ENCODE measurements around the gene DNAH7. TPM values are rescaled to one million over a fixed set of nuclear protein-coding genes. Genes with fewer than 3 reads are reported as not detected.

DNAH7 gene
- total and polyA plus RNA-seq, 2 donors from 2014 or later, result 3.8 to 15.7 TPM

DNA sequence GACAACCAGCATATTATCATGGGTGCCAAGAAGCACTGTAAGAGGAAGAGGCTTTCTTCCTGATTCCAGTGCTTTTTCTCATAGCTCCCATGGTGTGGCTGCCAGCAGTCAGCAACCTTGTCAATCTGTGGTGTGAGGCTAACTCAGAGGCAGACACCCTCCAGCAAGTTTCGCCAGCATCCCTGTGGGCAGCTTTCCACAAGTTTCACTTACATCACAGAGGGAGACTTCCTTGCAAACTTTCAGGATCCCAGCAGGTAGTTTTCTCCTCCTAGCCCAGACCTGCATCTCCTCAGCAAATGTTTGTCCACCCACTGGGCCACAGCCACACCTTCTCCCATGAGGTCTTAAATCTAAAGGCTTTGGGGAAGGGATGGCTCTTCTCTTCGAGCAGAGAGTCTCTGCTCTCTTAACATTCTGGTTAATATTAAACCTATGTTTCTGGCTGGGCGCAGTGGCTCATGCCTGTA, 9.1 kb downstream of the DNAH7 start:
- Histone ChIP-seq H3K27ac (ENCODE audit: low read depth in 2 of 2, low read length in 2 of 2) (no peak overlapping the region), H3K9ac (ENCODE audit: low read length in 3 of 3) (no peak overlapping the region), H3K4me1 (ENCODE audit: control insufficient read depth in 2 of 3, insufficient read depth in 2 of 3, low read depth in 1 of 3, low read length in 3 of 3) (no peaks in the 10 kb centered on the region), H3K36me3 (ENCODE audit: control insufficient read depth in 2 of 3, insufficient read depth in 3 of 3, low read length in 3 of 3) (peaks cover 0 to 4% (median 0%) of the 10 kb centered on the region in 3 donors), H3K27me3 (ENCODE audit: control insufficient read depth, insufficient read depth, low read length) (no peaks in the 10 kb centered on the region), H3K9me3 (ENCODE audit: control insufficient read depth in 2 of 3, insufficient read depth in 1 of 3, low read length in 3 of 3) (no peaks in the 10 kb centered on the region), H3K4me3 (ENCODE audit: low read length in 3 of 3) (no peak overlapping the region)
- intact Hi-C loops (cut with DNase I), result no loop called here
- no peak for FAIRE-seq
- DNase-seq, result no peak
- TF ChIP-seq, protein P1, sequence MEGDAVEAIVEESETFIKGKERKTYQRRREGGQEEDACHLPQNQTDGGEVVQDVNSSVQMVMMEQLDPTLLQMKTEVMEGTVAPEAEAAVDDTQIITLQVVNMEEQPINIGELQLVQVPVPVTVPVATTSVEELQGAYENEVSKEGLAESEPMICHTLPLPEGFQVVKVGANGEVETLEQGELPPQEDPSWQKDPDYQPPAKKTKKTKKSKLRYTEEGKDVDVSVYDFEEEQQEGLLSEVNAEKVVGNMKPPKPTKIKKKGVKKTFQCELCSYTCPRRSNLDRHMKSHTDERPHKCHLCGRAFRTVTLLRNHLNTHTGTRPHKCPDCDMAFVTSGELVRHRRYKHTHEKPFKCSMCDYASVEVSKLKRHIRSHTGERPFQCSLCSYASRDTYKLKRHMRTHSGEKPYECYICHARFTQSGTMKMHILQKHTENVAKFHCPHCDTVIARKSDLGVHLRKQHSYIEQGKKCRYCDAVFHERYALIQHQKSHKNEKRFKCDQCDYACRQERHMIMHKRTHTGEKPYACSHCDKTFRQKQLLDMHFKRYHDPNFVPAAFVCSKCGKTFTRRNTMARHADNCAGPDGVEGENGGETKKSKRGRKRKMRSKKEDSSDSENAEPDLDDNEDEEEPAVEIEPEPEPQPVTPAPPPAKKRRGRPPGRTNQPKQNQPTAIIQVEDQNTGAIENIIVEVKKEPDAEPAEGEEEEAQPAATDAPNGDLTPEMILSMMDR (IDR thresholded peaks at IDR 0.05; ENCODE audit: borderline replicate concordance, extremely low read depth, insufficient read depth), result no peak

DNA sequence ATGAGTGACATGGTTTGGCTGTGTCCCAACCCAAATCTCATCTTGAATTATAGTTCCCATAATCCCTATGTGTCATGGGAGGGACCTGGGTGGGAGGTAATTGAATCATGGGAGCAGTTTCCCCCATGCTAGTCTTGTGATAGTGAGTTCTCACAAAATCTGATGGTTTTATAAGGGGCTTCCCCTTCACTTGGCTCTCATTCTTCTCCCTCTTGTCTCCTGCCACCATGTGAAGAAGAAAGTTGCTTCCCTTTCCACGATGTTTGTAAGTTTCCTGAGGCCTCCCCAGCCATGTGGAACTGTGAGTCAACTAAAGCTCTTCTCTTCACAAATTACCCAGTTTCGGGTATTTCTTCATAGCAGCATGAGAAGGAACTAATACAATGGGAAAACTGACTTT, 14.0 kb downstream of the DNAH7 start:
- FAIRE-seq, result no peak
- Histone ChIP-seq H3K27me3 (ENCODE audit: control insufficient read depth, insufficient read depth, low read length) (no peaks in the 10 kb centered on the region), H3K9ac (ENCODE audit: low read length in 3 of 3) (no peak overlapping the region), H3K36me3 (ENCODE audit: control insufficient read depth in 2 of 3, insufficient read depth in 3 of 3, low read length in 3 of 3) (peaks cover 0 to 4% (median 0%) of the 10 kb centered on the region in 3 donors), H3K4me3 (ENCODE audit: low read length in 3 of 3) (no peak overlapping the region), H3K27ac (ENCODE audit: low read depth in 2 of 2, low read length in 2 of 2) (no peak overlapping the region), H3K4me1 (ENCODE audit: control insufficient read depth in 2 of 3, insufficient read depth in 2 of 3, low read depth in 1 of 3, low read length in 3 of 3) (no peaks in the 10 kb centered on the region), H3K9me3 (ENCODE audit: control insufficient read depth in 2 of 3, insufficient read depth in 1 of 3, low read length in 3 of 3) (no peaks in the 10 kb centered on the region)
- no peak for DNase-seq
- intact Hi-C loops (cut with DNase I), result no loop called here
- TF ChIP-seq, protein P1 (IDR thresholded peaks at IDR 0.05; ENCODE audit: borderline replicate concordance, extremely low read depth, insufficient read depth), result no peak

DNA sequence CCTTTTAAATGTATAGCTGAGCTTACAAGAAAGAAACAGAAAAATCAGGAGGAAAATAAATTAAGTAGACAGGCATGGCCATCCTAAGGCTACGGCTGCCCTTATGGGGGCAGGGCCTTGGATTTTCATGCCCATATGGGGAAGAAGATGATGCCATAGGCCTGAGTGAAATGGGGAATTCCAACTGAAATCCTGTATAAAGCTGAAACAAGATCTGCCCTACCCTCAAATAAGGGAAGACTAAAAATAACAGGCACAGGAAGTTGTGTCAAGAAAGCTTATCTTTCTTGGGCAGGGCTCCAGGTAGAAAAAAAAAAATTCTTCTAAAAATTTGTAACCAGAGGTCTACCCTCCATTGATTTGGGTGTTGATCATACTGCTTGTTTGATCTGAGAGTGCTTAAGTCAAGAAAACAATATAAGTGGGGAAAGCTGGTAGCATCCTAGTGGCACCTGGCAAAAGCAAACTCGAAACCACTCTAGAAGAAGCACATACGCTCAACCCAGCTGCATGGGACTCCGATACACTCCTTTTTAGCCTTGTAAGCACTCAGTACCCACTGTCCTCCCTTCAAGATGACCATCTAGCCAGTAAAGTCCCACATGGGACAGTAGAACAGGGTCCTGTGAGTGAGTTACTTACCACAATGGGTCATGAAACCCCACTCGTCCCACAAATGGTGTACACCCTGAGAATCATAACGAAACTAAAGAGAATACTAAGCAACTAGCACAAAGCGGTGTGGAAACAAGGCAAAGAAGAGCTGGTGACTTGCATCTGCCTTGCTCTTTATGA, 22.3 kb downstream of the DNAH7 start:
- Histone ChIP-seq H3K36me3 (ENCODE audit: control insufficient read depth in 2 of 3, insufficient read depth in 3 of 3, low read length in 3 of 3) (peaks cover 0 to 6% (median 0%) of the 10 kb centered on the region in 3 donors), H3K27ac (ENCODE audit: low read depth in 2 of 2, low read length in 2 of 2) (no peak overlapping the region), H3K4me3 (ENCODE audit: low read length in 3 of 3) (no peak overlapping the region), H3K4me1 (ENCODE audit: control insufficient read depth in 2 of 3, insufficient read depth in 2 of 3, low read depth in 1 of 3, low read length in 3 of 3) (no peaks in the 10 kb centered on the region), H3K27me3 (ENCODE audit: control insufficient read depth, insufficient read depth, low read length) (no peaks in the 10 kb centered on the region), H3K9ac (ENCODE audit: low read length in 3 of 3) (no peak overlapping the region), H3K9me3 (ENCODE audit: control insufficient read depth in 2 of 3, insufficient read depth in 1 of 3, low read length in 3 of 3) (no peaks in the 10 kb centered on the region)
- TF ChIP-seq, protein P1 (IDR thresholded peaks at IDR 0.05; ENCODE audit: borderline replicate concordance, extremely low read depth, insufficient read depth), result no peak
- no peak for FAIRE-seq
- DNase-seq, result no peak
- intact Hi-C loops (cut with DNase I), result no loop called here

Measured in kidney (tissue), 14 donors.